ENCODE data around the gene NAAA. TPM values are rescaled to one million over a fixed set of nuclear protein-coding genes. Genes with fewer than 3 reads are reported as not detected.

The NAAA gene
- polyA plus RNA-seq, 3 donors, result 170 to 308 (median 231) TPM

- Mint-ChIP-seq H3K9me3 (no peaks in the 10 kb centered on the region), H3K36me3 (peaks cover 90 to 100% of the 10 kb centered on the region in 2 donors)
Measured at GRCh38 chr4:75921910-75922309, 18.9 kb downstream of the NAAA start.

GRCh38 chr4:75920327-75920726, 20.5 kb downstream of the NAAA start:
- peaks cover 11% of the 10 kb centered on the region for H3K4me1 Mint-ChIP-seq
- H3K4me3 Mint-ChIP-seq, result no peak overlapping the region
- no peak overlapping the region for H2AFZ ChIP-seq (ENCODE audit: insufficient read depth, low read depth, low read length, poor library complexity, severe bottlenecking)
- 100% methylated on average over 3 of the region's 4 CpGs for WGBS (ENCODE audit: insufficient coverage)
- no peak overlapping the region for H3K9ac ChIP-seq (ENCODE audit: insufficient read depth, low read length, poor library complexity, severe bottlenecking)
- H3K9me3 Mint-ChIP-seq, result no peaks in the 10 kb centered on the region
- H3K4me3 ChIP-seq (replicated peaks in 1 of 3; ENCODE audit: low read depth in 2 of 3, low read length in 3 of 3), result no peak overlapping the region
- no peaks in the 10 kb centered on the region for H3K27me3 Mint-ChIP-seq (ENCODE audit: low read depth in 3 of 3)
- peaks cover 0 to 3% of the 10 kb centered on the region in 2 donors for H3K4me1 ChIP-seq (ENCODE audit: control insufficient read depth in 1 of 2, insufficient read depth in 2 of 2, low read length in 2 of 2)
- H4K20me1 ChIP-seq (ENCODE audit: insufficient read depth, low read length), result peaks cover 20% of the 10 kb centered on the region
- H3K9me3 ChIP-seq (replicated peaks in 1 of 2; ENCODE audit: control insufficient read depth in 1 of 2, insufficient read depth in 1 of 2, low read length in 2 of 2), result no peaks in the 10 kb centered on the region
- no peak overlapping the region for H3K4me2 ChIP-seq (replicated peaks; ENCODE audit: extremely low read depth, low read length, poor library complexity, severe bottlenecking)
- no peak overlapping the region for H3K27ac Mint-ChIP-seq
- no peak overlapping the region for H3K27ac ChIP-seq (ENCODE audit: low read depth in 1 of 2, low read length in 2 of 2)
- no peak for DNase-seq
- H3K36me3 ChIP-seq (replicated peaks in 1 of 2; ENCODE audit: control insufficient read depth in 1 of 2, insufficient read depth in 2 of 2, low read length in 2 of 2), result peaks cover 91 to 99% of the 10 kb centered on the region in 2 donors
- peaks cover 89 to 97% of the 10 kb centered on the region in 2 donors for H3K36me3 Mint-ChIP-seq
- intact Hi-C loops (cut with micrococcal nuclease), result no loop called here
- no peaks in the 10 kb centered on the region for H3K79me2 ChIP-seq (ENCODE audit: insufficient read depth, low read length)
- H3K27me3 ChIP-seq (ENCODE audit: control insufficient read depth in 2 of 2, insufficient read depth in 2 of 2, low read length in 2 of 2), result no peaks in the 10 kb centered on the region
- TF ChIP-seq CTCF (IDR thresholded peaks at IDR 0.05), result no peak

More at GRCh38 chr4:75921910-75922309, 18.9 kb downstream of the NAAA start:
- Histone ChIP-seq H3K36me3 (replicated peaks in 1 of 2; ENCODE audit: control insufficient read depth in 1 of 2, insufficient read depth in 2 of 2, low read length in 2 of 2) (peaks cover 92 to 99% of the 10 kb centered on the region in 2 donors), H3K27me3 (ENCODE audit: control insufficient read depth in 2 of 2, insufficient read depth in 2 of 2, low read length in 2 of 2) (no peaks in the 10 kb centered on the region), H2AFZ (ENCODE audit: insufficient read depth, low read depth, low read length, poor library complexity, severe bottlenecking) (no peak overlapping the region), H3K9me3 (replicated peaks in 1 of 2; ENCODE audit: control insufficient read depth in 1 of 2, insufficient read depth in 1 of 2, low read length in 2 of 2) (no peaks in the 10 kb centered on the region), H3K4me1 (ENCODE audit: control insufficient read depth in 1 of 2, insufficient read depth in 2 of 2, low read length in 2 of 2) (no peaks in the 10 kb centered on the region), H3K4me3 (replicated peaks in 1 of 3; ENCODE audit: low read depth in 2 of 3, low read length in 3 of 3) (no peak overlapping the region), H3K27ac (ENCODE audit: low read depth in 1 of 2, low read length in 2 of 2) (peak overlapping the region in 1 of 2 donors; percentile 16), H4K20me1 (ENCODE audit: insufficient read depth, low read length) (peaks cover 32% of the 10 kb centered on the region), H3K79me2 (ENCODE audit: insufficient read depth, low read length) (no peaks in the 10 kb centered on the region), H3K4me2 (replicated peaks; ENCODE audit: extremely low read depth, low read length, poor library complexity, severe bottlenecking) (no peak overlapping the region), H3K9ac (ENCODE audit: insufficient read depth, low read length, poor library complexity, severe bottlenecking) (no peak overlapping the region)
- Mint-ChIP-seq H3K4me1 (peaks cover 10% of the 10 kb centered on the region), H3K27me3 (ENCODE audit: low read depth in 3 of 3) (no peaks in the 10 kb centered on the region), H3K4me3 (no peak overlapping the region), H3K27ac (peak overlapping the region in 1 of 7 donors; percentile 34)
- WGBS (ENCODE audit: insufficient coverage), result no CpG with 5 or more reads among the region's 2 CpGs
- no peak for DNase-seq
- intact Hi-C loops (cut with micrococcal nuclease), result no loop called here
- no peak for TF ChIP-seq CTCF (IDR thresholded peaks at IDR 0.05)
